SK-N-SH (cell line): Measurements from ENCODE around the gene DGKH. TPM values are rescaled to one million over a fixed set of nuclear protein-coding genes. Genes with fewer than 3 reads are reported as not detected.

Source experiments
- CTCF ChIA-PET: fragments of 300-600, 350-600 bp; formaldehyde crosslinking; extraction: SDS; loops from one replicate; lab custom pipeline; 2021; lab: Yijun Ruan, JAX
- POLR2A ChIA-PET: fragments of 350-600 bp; sonication (Branson Sonifier 250); formaldehyde crosslinking; extraction: SDS; loops from one replicate; lab custom pipeline; 2020; ENCODE audit warnings: antibody characterized with exemption, inconsistent platforms; lab: Yijun Ruan, JAX
- DNase-seq: peaks from one replicate; pipeline ENCODE4 v3.0.0; 2012
- H2AFZ ChIP-seq: fragments of 200-600 bp; sonication (generic); 2 replicates; pipeline ENCODE4 v1.8.1; 2016; ENCODE audit warnings: antibody characterized with exemption, mild to moderate bottlenecking, low read depth
- H3F3A ChIP-seq: fragments of 200-600 bp; sonication (generic); replicated peaks from 2 replicates; pipeline ENCODE3; 2016; ENCODE audit warnings: antibody characterized with exemption, mild to moderate bottlenecking; ENCODE audit not compliant: insufficient read depth
- H3K27ac ChIP-seq, 2 experiments: fragments of 200-500 bp in 1 of 2; fragments of 200-600 bp in 1 of 2; sonication (Bioruptor generic) in 1 of 2; sonication (generic), shearing (Covaris generic) in 1 of 2; 2 replicates each; pipeline versions ENCODE4 v1.5.1 to v1.6.1; 2014 to 2016; ENCODE audit warnings: low read depth in 2 of 2, inconsistent platforms in 1 of 2, low read length in 1 of 2, mild to moderate bottlenecking in 1 of 2, mixed read lengths in 1 of 2
- H3K27me3 ChIP-seq: fragments of 200-600 bp; sonication (generic), shearing (Covaris generic); 2 replicates; pipeline ENCODE4 v1.6.1; 2016; ENCODE audit warnings: mixed run types; ENCODE audit not compliant: insufficient read depth
- H3K36me3 ChIP-seq, 2 experiments: fragments of 200-500 bp in 1 of 2; fragments of 200-600 bp in 1 of 2; sonication (Bioruptor generic) in 1 of 2; sonication (generic) in 1 of 2; replicated peaks in 1 of 2; 2 replicates each; pipeline versions ENCODE3 to v1.5.1; 2014 to 2016; ENCODE audit warnings: low read length in 1 of 2, mild to moderate bottlenecking in 1 of 2; ENCODE audit not compliant: insufficient read depth in 2 of 2, control insufficient read depth in 1 of 2
- H3K4me1 ChIP-seq, 2 experiments: fragments of 200-500 bp in 1 of 2; fragments of 200-600 bp in 1 of 2; sonication (Bioruptor generic) in 1 of 2; sonication (generic), shearing (Covaris generic) in 1 of 2; 2 replicates each; pipeline versions ENCODE4 v1.5.1 to v1.6.1; 2014 to 2016; ENCODE audit warnings: low read depth in 1 of 2, low read length in 1 of 2, mixed run types in 1 of 2; ENCODE audit not compliant: insufficient read depth in 2 of 2, control insufficient read depth in 1 of 2
- H3K4me2 ChIP-seq: fragments of 200-600 bp; sonication (generic), shearing (Covaris generic); 2 replicates; pipeline ENCODE4 v1.6.1; 2017; ENCODE audit warnings: mixed run types
- H3K4me3 ChIP-seq, 2 experiments: fragments of 200-500 bp in 1 of 2; fragments of 200-600 bp in 1 of 2; sonication (Bioruptor generic) in 1 of 2; sonication (generic), shearing (Covaris generic) in 1 of 2; 2 replicates each; pipeline versions ENCODE4 v1.5.1 to v1.8.1; 2014 to 2016; ENCODE audit warnings: low read depth in 2 of 2, inconsistent platforms in 1 of 2, low read length in 1 of 2, mild to moderate bottlenecking in 1 of 2, mixed read lengths in 1 of 2, moderate library complexity in 1 of 2
- H3K79me2 ChIP-seq: fragments of 200-600 bp; sonication (generic); 2 replicates; pipeline ENCODE4 v1.8.1; 2017; ENCODE audit warnings: mild to moderate bottlenecking; ENCODE audit not compliant: insufficient read depth
- H3K9ac ChIP-seq: fragments of 200-600 bp; sonication (generic); 2 replicates; pipeline ENCODE4 v1.6.1; 2017; ENCODE audit warnings: mixed run types
- H3K9me2 ChIP-seq: fragments of 200-600 bp; sonication (generic); 2 replicates; pipeline ENCODE4 v1.6.1; 2017; ENCODE audit warnings: mixed run types
- H3K9me3 ChIP-seq: fragments of 200-600 bp; sonication (generic); 2 replicates; pipeline ENCODE4 v1.6.1; 2017; ENCODE audit warnings: mixed run types, mild to moderate bottlenecking, moderate library complexity
- H4K20me1 ChIP-seq: fragments of 200-600 bp; sonication (generic); 2 replicates; pipeline ENCODE4 v1.6.1; 2017; ENCODE audit warnings: mild to moderate bottlenecking, mixed run types; ENCODE audit not compliant: insufficient read depth
- CTCF ChIP-seq: fragments of 200-600 bp; sonication (generic); IDR thresholded peaks from 2 replicates; pipeline ENCODE4 v1.6.1; 2017; ENCODE audit warnings: antibody characterized with exemption, mild to moderate bottlenecking, moderate library complexity
- ELF1 ChIP-seq: IDR thresholded peaks from 2 replicates; pipeline ENCODE4 v1.4.0; 2012
- EZH2phosphoT487 ChIP-seq: fragments of 200-600 bp; sonication (generic); IDR thresholded peaks from 2 replicates; pipeline ENCODE4 v1.6.1; 2017; ENCODE audit warnings: low read depth, mixed run types, mild to moderate bottlenecking, antibody characterized with exemption, moderate library complexity, borderline replicate concordance
- FOSL2 ChIP-seq: IDR thresholded peaks from 2 replicates; pipeline ENCODE4 v1.4.0; 2012; ENCODE audit warnings: low read depth, mild to moderate bottlenecking, moderate library complexity, borderline replicate concordance
- FOXJ3 ChIP-seq: sonication (generic); formaldehyde crosslinking; IDR thresholded peaks from 2 replicates; pipeline ENCODE4 v1.5.1; 2020; ENCODE audit warnings: mild to moderate bottlenecking, missing genetic modification reagents
- FOXM1 ChIP-seq: IDR thresholded peaks from 2 replicates; pipeline ENCODE4 v1.4.0; 2012; ENCODE audit warnings: low read depth, mild to moderate bottlenecking
- GABPA ChIP-seq: IDR thresholded peaks from 2 replicates; pipeline ENCODE4 v1.4.0; 2012; ENCODE audit warnings: low read depth, mild to moderate bottlenecking
- JUND ChIP-seq: IDR thresholded peaks from 2 replicates; pipeline ENCODE4 v1.4.0; 2012
- MEF2A ChIP-seq: IDR thresholded peaks from 2 replicates; pipeline ENCODE4 v1.4.0; 2012; ENCODE audit warnings: low read depth, borderline replicate concordance
- MXI1 ChIP-seq: IDR thresholded peaks from 2 replicates; pipeline ENCODE4 v1.6.1; 2012; ENCODE audit warnings: mild to moderate bottlenecking, low read depth, low read length, improper control_type of control experiment
- NRF1 ChIP-seq: IDR thresholded peaks from 2 replicates; pipeline ENCODE4 v1.6.1; 2012; ENCODE audit warnings: low read depth, mild to moderate bottlenecking, low read length
- RCOR1 ChIP-seq: fragments of 150-350 bp; IDR thresholded peaks from 2 replicates; pipeline ENCODE4 v1.6.1; 2017; ENCODE audit warnings: antibody characterized with exemption, low read length
- RFX5 ChIP-seq: IDR thresholded peaks from 2 replicates; pipeline ENCODE4 v1.6.1; 2012; ENCODE audit warnings: mild to moderate bottlenecking, improper control_type of control experiment, low read length
- RXRA ChIP-seq: IDR thresholded peaks from 2 replicates; pipeline ENCODE4 v1.4.0; 2012; ENCODE audit warnings: low read depth, mild to moderate bottlenecking, borderline replicate concordance
- SIN3A ChIP-seq: IDR thresholded peaks from 2 replicates; pipeline ENCODE4 v1.6.1; 2012; ENCODE audit warnings: low read depth, mild to moderate bottlenecking, low read length, moderate library complexity, borderline replicate concordance
- SMC3 ChIP-seq: IDR thresholded peaks from 2 replicates; pipeline ENCODE4 v1.6.1; 2012; ENCODE audit warnings: low read depth, low read length, improper control_type of control experiment
- TAF1 ChIP-seq: IDR thresholded peaks from 2 replicates; pipeline ENCODE4 v1.6.1; 2012; ENCODE audit warnings: low read depth, mild to moderate bottlenecking, low read length, moderate library complexity, borderline replicate concordance
- TCF12 ChIP-seq: IDR thresholded peaks from 2 replicates; pipeline ENCODE4 v1.4.0; 2012
- USF1 ChIP-seq: IDR thresholded peaks from 2 replicates; pipeline ENCODE4 v1.4.0; 2012; ENCODE audit warnings: low read depth, borderline replicate concordance
- USF2 ChIP-seq: fragments of 150-350 bp; IDR thresholded peaks from 2 replicates; pipeline ENCODE4 v1.6.1; 2017; ENCODE audit warnings: antibody characterized with exemption, low read length, low read depth, borderline replicate concordance
- YY1 ChIP-seq: IDR thresholded peaks from 2 replicates; pipeline ENCODE4 v1.4.0; 2012; ENCODE audit warnings: low read depth, mild to moderate bottlenecking
- WGBS: methylation state at CpG from one replicate; pipeline ENCODE4 v1.1.6; 2017; ENCODE audit warnings: low lambda C conversion rate; 5-methylcytosine and 5-hydroxymethylcytosine counted together
- polyA plus RNA-seq, 3 experiments: library from polyadenylated mRNA; depleted of rRNA; stranded (reverse); fragments of >200 nt; gene quantifications; 2 replicates each; pipeline ENCODE4 v1.2.3, GENCODE V29; 2012
- TF ChIP-seq, protein P1 (sequence below): IDR thresholded peaks from 2 replicates; pipeline ENCODE4 v1.4.0; 2012; ENCODE audit warnings: low read depth

DGKH gene
- polyA plus RNA-seq, 1 of the 3 experiments (the other 2 are of a cell fraction) = 2.5 TPM

DNA sequence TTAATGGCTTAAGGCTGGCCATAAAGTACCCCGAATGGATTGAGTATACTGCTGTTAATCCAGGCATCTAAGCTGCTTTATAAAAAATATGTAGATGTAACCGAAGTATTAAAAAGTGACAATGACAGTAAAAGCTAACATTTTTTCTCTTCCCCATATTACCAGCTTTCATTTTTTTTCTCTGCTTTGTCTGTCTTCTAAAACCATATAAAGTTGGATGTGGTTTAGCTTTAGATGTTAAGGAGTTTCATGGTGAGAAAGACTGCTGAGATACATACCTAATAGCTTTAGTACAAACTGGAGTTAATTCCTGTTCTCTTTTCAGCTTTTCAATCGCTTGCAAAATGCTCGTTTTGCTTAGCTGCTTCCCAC, 224.3 kb downstream of the DGKH start:
- Histone ChIP-seq H3K79me2 (peaks cover 46% of the 10 kb centered on the region), H3F3A (peaks cover 6% of the 10 kb centered on the region), H2AFZ (peak overlapping the region; percentile 21), H3K9me3 (no peaks in the 10 kb centered on the region), H4K20me1 (no peaks in the 10 kb centered on the region; the same call in 1 of the 2 replicates), H3K27me3 (no peaks in the 10 kb centered on the region), H3K4me2 (peak overlapping the region; percentile 81), H3K4me1 (peaks cover 0 to 10% of the 10 kb centered on the region in 2 experiments; a peak in 3 of 4 replicates), H3K4me3 (peak overlapping the region; percentile 88 to 95), H3K36me3 (peaks cover 0 to 3% of the 10 kb centered on the region in 2 experiments), H3K9ac (peak overlapping the region; percentile 81), H3K27ac (peak overlapping the region; percentile 72 to 88), H3K9me2 (no peaks in the 10 kb centered on the region)
- 3% methylated on average over 4 of the region's 4 CpGs for WGBS
- ChIA-PET POLR2A (no interaction called here), CTCF (interaction anchor here (1.3 kb wide), 1 partner anchor 21 kb away, joined by 3 read pairs; no protein-coding TSS in a partner anchor)
- no peak for DNase-seq
- TF ChIP-seq JUND (no peak), RCOR1 (no peak), YY1 (no peak), CTCF (no peak), ELF1 (no peak), MEF2A (no peak), RXRA (no peak), EZH2phosphoT487 (no peak), SIN3A (no peak), TAF1 (no peak), NRF1 (no peak), FOXM1 (no peak)
- TF ChIP-seq, protein P1, sequence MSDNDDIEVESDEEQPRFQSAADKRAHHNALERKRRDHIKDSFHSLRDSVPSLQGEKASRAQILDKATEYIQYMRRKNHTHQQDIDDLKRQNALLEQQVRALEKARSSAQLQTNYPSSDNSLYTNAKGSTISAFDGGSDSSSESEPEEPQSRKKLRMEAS = no peak

DNA sequence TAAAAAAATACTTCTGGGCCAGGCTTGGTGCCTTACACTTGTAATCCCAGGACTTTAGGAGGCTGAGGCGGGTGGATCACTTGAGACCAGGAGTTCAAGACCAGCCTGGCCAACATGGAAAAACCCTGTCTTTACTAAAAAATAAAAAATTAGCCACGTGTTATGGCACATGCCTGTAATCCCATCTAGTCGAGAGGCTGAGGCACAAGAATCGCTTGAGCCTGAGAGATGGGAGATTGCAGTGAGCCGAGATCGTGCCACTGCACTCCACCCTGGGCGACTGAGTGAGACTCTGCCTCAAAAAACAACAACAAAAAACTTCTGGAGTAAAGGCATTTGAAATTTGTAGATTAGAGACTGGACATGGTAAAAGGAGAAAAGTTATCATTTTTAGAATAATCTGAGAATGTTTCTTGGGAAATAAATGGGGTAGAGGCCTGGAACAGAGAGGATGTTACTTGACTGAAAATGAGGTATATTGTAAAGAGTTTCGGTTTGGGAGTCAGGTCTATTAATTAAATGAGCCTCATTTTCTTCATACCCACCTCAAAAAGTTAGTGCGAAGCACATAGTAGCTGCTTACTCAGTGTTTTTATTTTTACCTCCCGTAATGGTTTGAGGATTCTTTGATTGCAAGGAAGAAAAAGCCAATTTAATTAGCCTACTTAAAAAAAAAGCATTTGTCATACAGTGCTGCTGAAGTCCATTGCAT, 226.1 kb downstream of the DGKH start:
- Histone ChIP-seq H3K27ac (no peak overlapping the region), H4K20me1 (no peaks in the 10 kb centered on the region; the same call in 1 of the 2 replicates), H3K4me2 (no peak overlapping the region), H3K9ac (no peak overlapping the region), H3K4me3 (no peak overlapping the region), H2AFZ (no peak overlapping the region), H3K9me3 (no peaks in the 10 kb centered on the region), H3F3A (peaks cover 12% of the 10 kb centered on the region), H3K27me3 (no peaks in the 10 kb centered on the region), H3K9me2 (no peaks in the 10 kb centered on the region), H3K36me3 (peaks cover 0 to 3% of the 10 kb centered on the region in 2 experiments), H3K79me2 (peaks cover 64% of the 10 kb centered on the region), H3K4me1 (peaks cover 0 to 10% of the 10 kb centered on the region in 2 experiments; a peak in 3 of 4 replicates)
- ChIA-PET CTCF (interaction anchor here (0.9 kb wide), 1 partner anchor 16 kb away, joined by 3 read pairs; no protein-coding TSS in a partner anchor), POLR2A (no interaction called here)
- WGBS = 93% methylated on average over 10 of the region's 10 CpGs
- no peak for DNase-seq
- TF ChIP-seq MXI1 (no peak), FOXJ3 (CRISPR knock-in tag) (no peak), ELF1 (no peak), FOSL2 (no peak), GABPA (no peak), USF1 (no peak), SMC3 (no peak), TCF12 (no peak), USF2 (no peak), YY1 (no peak), RFX5 (no peak), FOXM1 (no peak), EZH2phosphoT487 (no peak), CTCF (no peak)
